Thoracic aorta (tissue), 2 donors: ENCODE measurements around the gene GDF7. TPM values are rescaled to one million over a fixed set of nuclear protein-coding genes. Genes with fewer than 3 reads are reported as not detected.

ENCODE experiments used
- ATAC-seq: fragments of 150-250 bp; one replicate; pipeline ENCODE4 v1.8.0; 2017; ENCODE audit warnings: low read depth; ENCODE audit not compliant: insufficient number of reproducible peaks, low FRiP score
- DNase-seq: peaks from one replicate; pipeline ENCODE4 v3.0.0-alpha.2; 2020; ENCODE audit warnings: low spot score
- H3K27ac ChIP-seq, 2 donors: fragments of 200-600 bp; sonication (generic); 1 replicate in 1 of 2; 2 replicates in 1 of 2; pipeline ENCODE4 v1.5.1; 2016; ENCODE audit warnings: mild to moderate bottlenecking in 2 of 2, moderate library complexity in 2 of 2
- H3K27me3 ChIP-seq: fragments of 200-600 bp; sonication (generic); replicated peaks from 2 replicates; pipeline ENCODE4 v1.6.0; 2016; ENCODE audit warnings: mild to moderate bottlenecking; ENCODE audit not compliant: insufficient read depth
- H3K36me3 ChIP-seq: fragments of 200-600 bp; sonication (generic); one replicate; pipeline ENCODE4 v1.5.1; 2016
- H3K4me1 ChIP-seq, 2 donors: fragments of 200-600 bp; sonication (generic); 1 replicate in 1 of 2; 2 replicates in 1 of 2; pipeline versions ENCODE4 v1.5.1 to v1.6.0; 2016; ENCODE audit warnings: low read depth in 2 of 2, mild to moderate bottlenecking in 1 of 2; ENCODE audit not compliant: control insufficient read depth in 1 of 2
- H3K4me3 ChIP-seq: fragments of 200-600 bp; sonication (generic); 2 replicates; pipeline ENCODE4 v1.5.1; 2016; ENCODE audit warnings: mild to moderate bottlenecking
- H3K9me3 ChIP-seq: fragments of 200-600 bp; sonication (generic); 2 replicates; pipeline ENCODE4 v1.5.1; 2016
- CTCF ChIP-seq: fragments of 200-600 bp; sonication (generic); IDR thresholded peaks from one replicate; pipeline ENCODE4 v1.5.1; 2019; ENCODE audit warnings: antibody characterized with exemption
- total RNA-seq, 2 donors: library from RNA; depleted of rRNA; stranded (reverse); fragments of >200 nt; gene quantifications; one replicate each; pipeline versions ENCODE4 v1.1.0 to v1.2.3, GENCODE V29; 2016

Gene GDF7
- total RNA-seq, 2 donors from 2014 or later: 39.7 to 40.7 TPM

GRCh38 chr2:20682167-20682920, 15.4 kb downstream of the GDF7 start:
- H3K9me3 ChIP-seq: no peaks in the 10 kb centered on the region
- peaks cover 8 to 25% of the 10 kb centered on the region in 2 donors for H3K4me1 ChIP-seq
- no peak overlapping the region for H3K4me3 ChIP-seq
- ATAC-seq (no peak), DNase-seq (no peak)
- peak; percentile 56 for TF ChIP-seq CTCF
- H3K36me3 ChIP-seq: peaks cover 7% of the 10 kb centered on the region
- H3K27ac ChIP-seq: no peak overlapping the region
- H3K27me3 ChIP-seq: no peaks in the 10 kb centered on the region

- H3K4me1 ChIP-seq: peaks cover 0 to 2% of the 10 kb centered on the region in 2 donors
- H3K9me3 ChIP-seq: no peaks in the 10 kb centered on the region
- ATAC-seq (no peak), DNase-seq (no peak)
- no peak for TF ChIP-seq CTCF
- H3K27me3 ChIP-seq: no peaks in the 10 kb centered on the region
- H3K4me3 ChIP-seq: no peak overlapping the region
- H3K27ac ChIP-seq: no peak overlapping the region
- peaks cover 7% of the 10 kb centered on the region for H3K36me3 ChIP-seq
Observed at GRCh38 chr2:20684581-20685063, 17.7 kb downstream of the GDF7 start.

- no peaks in the 10 kb centered on the region for H3K27me3 ChIP-seq
- no peak overlapping the region for H3K27ac ChIP-seq
- TF ChIP-seq CTCF: no peak
- H3K4me3 ChIP-seq: no peak overlapping the region
- H3K9me3 ChIP-seq: no peaks in the 10 kb centered on the region
- H3K4me1 ChIP-seq: no peaks in the 10 kb centered on the region
- peaks cover 3% of the 10 kb centered on the region for H3K36me3 ChIP-seq
- ATAC-seq: no peak
- DNase-seq: no peak
Observed at GRCh38 chr2:20687260-20687832, 20.4 kb downstream of the GDF7 start.

GRCh38 chr2:20689428-20690264, 22.7 kb downstream of the GDF7 start:
- no peak for ATAC-seq
- TF ChIP-seq CTCF: no peak

More at GRCh38 chr2:20689428-20690264, 22.7 kb downstream of the GDF7 start:
- no peak for DNase-seq
- Histone ChIP-seq H3K9me3 (no peaks in the 10 kb centered on the region), H3K27me3 (no peaks in the 10 kb centered on the region), H3K36me3 (peaks cover 3% of the 10 kb centered on the region), H3K4me1 (no peaks in the 10 kb centered on the region), H3K27ac (no peak overlapping the region), H3K4me3 (no peak overlapping the region)
